ENCODE measurements around the gene GLB1L2. TPM values are rescaled to one million over a fixed set of nuclear protein-coding genes. Genes with fewer than 3 reads are reported as not detected.

The GLB1L2 gene
- total RNA-seq, 4 donors from 2014 or later, result 4.2 to 21.6 (median 12.4) TPM

DNA sequence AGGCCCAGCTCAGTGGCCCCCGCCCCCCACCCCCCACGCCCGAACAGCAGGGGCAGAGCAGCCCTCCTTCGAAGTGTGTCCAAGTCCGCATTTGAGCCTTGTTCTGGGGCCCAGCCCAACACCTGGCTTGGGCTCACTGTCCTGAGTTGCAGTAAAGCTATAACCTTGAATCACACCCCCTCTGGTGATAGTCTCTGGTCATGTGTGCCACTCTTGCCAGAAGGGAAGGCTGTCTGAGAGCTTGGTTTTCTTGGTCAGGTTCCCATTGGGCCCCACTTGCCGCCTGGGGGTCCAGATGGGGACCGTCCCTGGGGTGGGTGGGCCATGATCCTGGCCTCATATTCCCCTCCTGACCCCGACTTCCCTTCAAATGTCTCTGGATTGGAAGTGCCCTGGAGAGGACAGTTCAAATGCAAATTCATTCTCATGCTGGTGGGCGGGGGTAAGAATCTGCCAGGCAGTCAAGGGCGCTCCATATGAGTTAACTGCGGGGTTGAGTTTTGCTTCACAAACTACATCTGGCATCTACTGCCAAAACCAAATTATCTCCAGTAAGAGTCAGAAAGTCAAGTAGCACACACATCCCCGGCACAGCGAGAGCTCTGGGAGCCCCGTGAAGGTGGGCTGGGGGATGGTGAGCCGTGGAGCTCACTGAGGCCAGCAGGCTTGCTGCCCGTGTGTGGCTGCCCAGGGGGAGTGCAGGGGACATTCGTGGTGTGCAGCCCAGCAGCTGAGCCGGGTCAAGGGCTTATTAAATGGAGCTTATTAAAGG lies 44.5 kb downstream of the GLB1L2 start:
- no peak for TF ChIP-seq POLR2A (IDR thresholded peaks at IDR 0.05)
- TF ChIP-seq, protein P1, sequence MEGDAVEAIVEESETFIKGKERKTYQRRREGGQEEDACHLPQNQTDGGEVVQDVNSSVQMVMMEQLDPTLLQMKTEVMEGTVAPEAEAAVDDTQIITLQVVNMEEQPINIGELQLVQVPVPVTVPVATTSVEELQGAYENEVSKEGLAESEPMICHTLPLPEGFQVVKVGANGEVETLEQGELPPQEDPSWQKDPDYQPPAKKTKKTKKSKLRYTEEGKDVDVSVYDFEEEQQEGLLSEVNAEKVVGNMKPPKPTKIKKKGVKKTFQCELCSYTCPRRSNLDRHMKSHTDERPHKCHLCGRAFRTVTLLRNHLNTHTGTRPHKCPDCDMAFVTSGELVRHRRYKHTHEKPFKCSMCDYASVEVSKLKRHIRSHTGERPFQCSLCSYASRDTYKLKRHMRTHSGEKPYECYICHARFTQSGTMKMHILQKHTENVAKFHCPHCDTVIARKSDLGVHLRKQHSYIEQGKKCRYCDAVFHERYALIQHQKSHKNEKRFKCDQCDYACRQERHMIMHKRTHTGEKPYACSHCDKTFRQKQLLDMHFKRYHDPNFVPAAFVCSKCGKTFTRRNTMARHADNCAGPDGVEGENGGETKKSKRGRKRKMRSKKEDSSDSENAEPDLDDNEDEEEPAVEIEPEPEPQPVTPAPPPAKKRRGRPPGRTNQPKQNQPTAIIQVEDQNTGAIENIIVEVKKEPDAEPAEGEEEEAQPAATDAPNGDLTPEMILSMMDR (IDR thresholded peaks at IDR 0.05), result no peak
- H3K27ac ChIP-seq, result no peak overlapping the region
- peak in 1 of 3 donors; percentile 24 for DNase-seq

GRCh38 chr11:134377876-134378275 lies 46.1 kb downstream of the GLB1L2 start:
- no peaks in the 10 kb centered on the region for H3K9me3 ChIP-seq
- no peaks in the 10 kb centered on the region for H3K27me3 ChIP-seq
- DNase-seq, result no peak
- H3K36me3 ChIP-seq, result no peaks in the 10 kb centered on the region
- no peak overlapping the region for H3K27ac ChIP-seq
- H3K4me3 ChIP-seq, result no peak overlapping the region
- no peaks in the 10 kb centered on the region for H3K4me1 ChIP-seq
- TF ChIP-seq POLR2A (IDR thresholded peaks at IDR 0.05), result no peak
- TF ChIP-seq, protein P1 (IDR thresholded peaks at IDR 0.05), result no peak

More for the DNA sequence above, 44.5 kb downstream of the GLB1L2 start:
- H3K36me3 ChIP-seq, result no peaks in the 10 kb centered on the region
- no peaks in the 10 kb centered on the region for H3K27me3 ChIP-seq
- no peaks in the 10 kb centered on the region for H3K9me3 ChIP-seq
- H3K4me3 ChIP-seq, result no peak overlapping the region
- no peaks in the 10 kb centered on the region for H3K4me1 ChIP-seq

- no peak for TF ChIP-seq POLR2A (IDR thresholded peaks at IDR 0.05)
- TF ChIP-seq, protein P1 (IDR thresholded peaks at IDR 0.05), result no peak
- no peak for DNase-seq
- Histone ChIP-seq H3K27ac (no peak overlapping the region), H3K4me1 (no peaks in the 10 kb centered on the region), H3K9me3 (no peaks in the 10 kb centered on the region), H3K27me3 (no peaks in the 10 kb centered on the region), H3K36me3 (no peaks in the 10 kb centered on the region), H3K4me3 (no peak overlapping the region)
Measured at GRCh38 chr11:134379241-134379640, 47.5 kb downstream of the GLB1L2 start.

DNA sequence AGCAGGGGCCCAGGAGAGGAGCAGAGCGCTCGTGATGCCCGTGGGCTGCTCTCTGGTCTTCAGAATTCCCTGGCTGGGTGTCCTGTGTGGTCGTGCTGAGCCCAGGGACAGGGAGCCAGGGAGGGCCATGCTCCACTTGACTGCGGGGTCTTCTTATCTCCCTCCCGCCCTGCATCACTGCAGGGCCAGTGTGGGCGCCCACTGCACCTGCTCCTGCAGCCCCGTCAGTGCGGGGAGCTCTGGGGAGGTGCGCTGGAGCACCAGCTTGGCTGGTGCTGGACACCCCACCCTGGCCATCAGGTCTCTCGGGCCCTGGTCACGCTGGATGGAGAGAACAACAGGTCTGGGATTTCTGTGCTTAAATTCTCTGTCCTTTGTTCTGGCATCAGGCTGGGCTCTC lies 48.4 kb downstream of the GLB1L2 start:
- DNase-seq, result no peak
- no peak for TF ChIP-seq POLR2A (IDR thresholded peaks at IDR 0.05)
- TF ChIP-seq, protein P1 (IDR thresholded peaks at IDR 0.05), result no peak
- no peaks in the 10 kb centered on the region for H3K9me3 ChIP-seq
- no peaks in the 10 kb centered on the region for H3K4me1 ChIP-seq
- H3K4me3 ChIP-seq, result no peak overlapping the region
- H3K27ac ChIP-seq, result no peak overlapping the region
- no peaks in the 10 kb centered on the region for H3K36me3 ChIP-seq
- H3K27me3 ChIP-seq, result no peaks in the 10 kb centered on the region

DNA sequence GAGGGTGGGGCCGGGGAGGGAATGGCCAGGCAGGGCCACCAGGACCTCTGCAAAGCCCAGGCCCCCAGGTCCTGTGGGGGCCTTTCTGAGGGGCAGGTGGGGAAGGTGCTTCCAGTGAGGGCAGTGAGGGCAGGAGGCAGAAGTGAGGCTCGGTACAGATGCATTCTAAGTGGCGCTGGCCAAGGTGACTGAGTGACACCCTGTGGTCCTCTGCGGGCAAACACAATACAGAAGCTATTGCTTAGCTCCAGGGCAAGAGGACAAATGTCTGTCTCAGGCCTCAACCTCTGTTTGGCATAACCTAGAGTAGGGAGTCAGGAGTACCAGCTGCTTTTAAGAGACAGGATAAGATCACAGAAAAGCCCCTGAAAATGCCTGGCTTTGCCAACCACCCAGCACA lies 49.0 kb downstream of the GLB1L2 start:
- Histone ChIP-seq H3K4me1 (no peaks in the 10 kb centered on the region), H3K27ac (no peak overlapping the region), H3K36me3 (no peaks in the 10 kb centered on the region), H3K4me3 (no peak overlapping the region), H3K27me3 (no peaks in the 10 kb centered on the region), H3K9me3 (no peaks in the 10 kb centered on the region)
- no peak for DNase-seq
- TF ChIP-seq POLR2A (IDR thresholded peaks at IDR 0.05), result no peak
- TF ChIP-seq, protein P1 (IDR thresholded peaks at IDR 0.05), result no peak

All from Peyer's patch (tissue), 4 donors.